Activated naive CD8-positive, alpha-beta T cell treated with anti-CD3 and anti-CD28 coated beads, Interleukin-2, amount 50 U/mL, for 24 hours (primary cell): Measurements from ENCODE around the gene MFSD2B.
A peak's percentile ranks its signal among the peaks of the same experiment; 100 is the strongest.
"Not testable (repeated sequence)": the region's sequence is repeated elsewhere in the genome, so short reads cannot be mapped to it uniquely, and the experiment has no call there.

Source experiments
- ATAC-seq: fragments of 150-1000 bp; cut with Tn5 transposase; one replicate; pipeline ENCODE4 v1.10.0; 2021
- DNase-seq: peaks from one replicate; pipeline ENCODE4 v3.0.0; 2021
- H3K27ac Mint-ChIP-seq: one replicate; pipeline ENCODE4 v1.8.0; 2021; ENCODE audit warnings: mild to moderate bottlenecking, mixed read lengths
- H3K27me3 Mint-ChIP-seq: one replicate; pipeline ENCODE4 v1.8.0; 2021; ENCODE audit warnings: mixed read lengths
- H3K36me3 Mint-ChIP-seq: one replicate; pipeline ENCODE4 v1.8.0; 2021; ENCODE audit warnings: low read depth, mixed read lengths
- H3K4me1 Mint-ChIP-seq: one replicate; pipeline ENCODE4 v1.8.0; 2021; ENCODE audit warnings: mixed read lengths
- H3K4me3 Mint-ChIP-seq: one replicate; pipeline ENCODE4 v1.8.0; 2021; ENCODE audit warnings: mild to moderate bottlenecking, moderate library complexity, mixed read lengths
- H3K9me3 Mint-ChIP-seq: one replicate; pipeline ENCODE4 v1.8.0; 2021; ENCODE audit warnings: mixed read lengths

Gene MFSD2B

GRCh38 chr2:24026233-24026632 lies 16.3 kb downstream of the MFSD2B start:
- DNase-seq = no peak
- Mint-ChIP-seq H3K27ac (no peak overlapping the region), H3K36me3 (peaks cover 24% of the 10 kb centered on the region), H3K27me3 (no peaks in the 10 kb centered on the region), H3K4me3 (no peak overlapping the region), H3K9me3 (no peaks in the 10 kb centered on the region), H3K4me1 (no peaks in the 10 kb centered on the region)
- no peak for ATAC-seq

GRCh38 chr2:24038786-24039499 lies 29.1 kb downstream of the MFSD2B start:
- Mint-ChIP-seq H3K27me3 (no peaks in the 10 kb centered on the region), H3K9me3 (no peaks in the 10 kb centered on the region), H3K4me3 (no peak overlapping the region), H3K36me3 (peaks cover 29% of the 10 kb centered on the region), H3K27ac (no peak overlapping the region), H3K4me1 (peaks cover 12% of the 10 kb centered on the region)
- no peak for DNase-seq
- ATAC-seq = no peak

GRCh38 chr2:24040511-24040910 lies 30.6 kb downstream of the MFSD2B start:
- H3K27ac Mint-ChIP-seq = no peak overlapping the region
- ATAC-seq (no peak), DNase-seq (no peak)
- no peaks in the 10 kb centered on the region for H3K9me3 Mint-ChIP-seq
- no peak overlapping the region for H3K4me3 Mint-ChIP-seq
- H3K27me3 Mint-ChIP-seq = no peaks in the 10 kb centered on the region
- peaks cover 31% of the 10 kb centered on the region for H3K36me3 Mint-ChIP-seq
- H3K4me1 Mint-ChIP-seq = peaks cover 12% of the 10 kb centered on the region

DNA sequence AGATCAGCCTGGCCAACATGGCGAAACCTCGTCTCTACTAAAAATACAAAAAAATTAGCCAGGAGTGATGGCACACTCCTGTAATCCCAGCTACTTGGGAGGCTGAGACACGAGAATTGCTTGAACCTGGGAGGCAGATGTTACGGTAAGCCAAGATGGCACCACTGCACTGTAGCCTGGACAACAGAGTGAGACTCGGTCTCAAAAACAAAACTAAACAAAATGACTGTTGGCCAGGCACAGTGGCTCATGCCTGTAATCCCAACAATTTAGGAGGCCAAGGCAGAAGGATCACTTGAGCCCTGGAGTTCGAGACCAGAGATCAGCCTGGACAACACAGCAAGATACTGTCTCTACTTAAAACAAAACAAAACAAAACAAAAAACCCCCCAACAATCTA lies 33.2 kb downstream of the MFSD2B start:
- not testable (repeated sequence) for DNase-seq, H3K4me3 Mint-ChIP-seq, ATAC-seq, H3K27ac Mint-ChIP-seq, H3K9me3 Mint-ChIP-seq, H3K27me3 Mint-ChIP-seq
- peaks cover 15% of the 10 kb centered on the region for H3K36me3 Mint-ChIP-seq
- peaks cover 18% of the 10 kb centered on the region for H3K4me1 Mint-ChIP-seq

GRCh38 chr2:24045511-24046508 lies 35.9 kb downstream of the MFSD2B start:
- DNase-seq = no peak
- Mint-ChIP-seq H3K27ac (peak overlapping the region; percentile 49), H3K9me3 (no peaks in the 10 kb centered on the region), H3K27me3 (peaks cover 11% of the 10 kb centered on the region), H3K4me1 (peaks cover 23% of the 10 kb centered on the region), H3K4me3 (peak overlapping the region; percentile 97), H3K36me3 (peaks cover 10% of the 10 kb centered on the region)
- ATAC-seq = no peak

- Mint-ChIP-seq H3K4me3 (peak overlapping the region; percentile 97), H3K27ac (no peak overlapping the region), H3K36me3 (peaks cover 10% of the 10 kb centered on the region), H3K9me3 (no peaks in the 10 kb centered on the region), H3K4me1 (peaks cover 23% of the 10 kb centered on the region), H3K27me3 (peaks cover 11% of the 10 kb centered on the region)
- ATAC-seq (no peak), DNase-seq (no peak)
Measured at GRCh38 chr2:24046599-24046929, 36.7 kb downstream of the MFSD2B start.

DNA sequence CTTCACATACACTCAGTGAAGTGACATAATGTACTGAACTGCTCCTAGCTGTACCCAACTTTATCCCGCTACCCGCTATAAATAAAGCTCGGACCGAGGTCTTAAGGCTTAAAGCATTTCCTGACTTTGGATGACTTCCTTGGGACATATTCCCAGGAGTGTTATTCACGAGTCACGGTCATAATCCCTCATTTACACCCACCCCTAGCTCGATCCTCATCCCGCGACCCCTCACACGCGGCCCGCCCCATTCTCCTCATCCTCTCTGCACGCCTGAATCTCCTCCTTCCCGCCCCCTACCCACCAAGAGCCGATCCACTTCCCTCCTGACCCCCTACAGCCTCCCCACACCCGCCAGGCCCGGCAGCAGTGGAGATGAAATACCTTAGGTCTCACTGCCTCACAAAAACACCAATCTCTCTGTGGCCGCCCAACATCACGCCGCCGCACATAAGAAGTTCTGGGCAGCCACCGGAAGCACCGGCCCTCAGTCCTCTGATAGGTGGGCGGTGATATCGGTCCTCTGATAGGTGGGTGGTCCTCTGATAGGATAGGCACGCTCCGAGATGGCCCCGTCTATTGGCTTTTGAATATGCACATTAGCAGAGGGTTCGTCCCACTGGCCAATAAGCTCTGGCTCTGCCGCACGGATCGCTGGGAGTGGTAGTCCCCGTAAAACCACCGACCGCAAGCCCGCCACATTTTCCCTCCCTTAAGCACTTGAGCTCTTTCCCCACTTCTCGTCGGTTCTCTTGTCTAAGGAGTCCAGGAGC lies 37.2 kb downstream of the MFSD2B start, which contains the start of gene WDCP:
TSS of gene WDCP (minus strand) at position 462 of the 773 bp plus-strand sequence. CDS start 7,897 bp downstream, outside the sequence.
- DNase-seq (peak; percentile 92), ATAC-seq (peak; percentile 100)
- H3K4me1 Mint-ChIP-seq = peaks cover 23% of the 10 kb centered on the region
- H3K4me3 Mint-ChIP-seq = peak within 1 kb of the TSS; percentile 97
- peak within 1 kb of the TSS; percentile 91 for H3K27ac Mint-ChIP-seq
- H3K9me3 Mint-ChIP-seq = no peaks in the 10 kb centered on the region
- H3K27me3 Mint-ChIP-seq = peaks cover 11% of the 10 kb centered on the region
- H3K36me3 Mint-ChIP-seq = peaks cover 10% of the 10 kb centered on the region

DNA sequence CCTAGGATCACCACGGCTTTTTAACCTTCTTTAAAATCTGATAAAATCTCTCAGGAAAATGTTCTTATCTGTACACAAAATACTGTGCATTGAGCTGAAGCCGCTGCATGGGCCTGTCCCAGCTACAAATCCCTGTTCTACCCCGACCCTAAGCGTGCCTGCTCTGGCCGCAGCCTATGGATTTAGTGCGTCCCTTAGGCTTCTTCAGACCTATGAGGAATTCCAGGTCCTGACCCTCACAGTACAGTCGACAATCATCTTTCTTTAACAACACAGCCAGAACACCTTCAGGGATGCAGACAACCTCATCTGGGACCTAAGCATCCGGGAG lies 37.8 kb downstream of the MFSD2B start:
- H3K4me1 Mint-ChIP-seq = peaks cover 23% of the 10 kb centered on the region
- ATAC-seq = no peak
- H3K36me3 Mint-ChIP-seq = peaks cover 10% of the 10 kb centered on the region
- H3K9me3 Mint-ChIP-seq = no peaks in the 10 kb centered on the region
- peak overlapping the region; percentile 97 for H3K4me3 Mint-ChIP-seq
- peak overlapping the region; percentile 91 for H3K27ac Mint-ChIP-seq
- H3K27me3 Mint-ChIP-seq = peaks cover 11% of the 10 kb centered on the region
- no peak for DNase-seq

- Mint-ChIP-seq H3K27me3 (peaks cover 14% of the 10 kb centered on the region), H3K4me3 (no peak overlapping the region), H3K4me1 (peaks cover 23% of the 10 kb centered on the region), H3K27ac (no peak overlapping the region), H3K9me3 (no peaks in the 10 kb centered on the region), H3K36me3 (peaks cover 4% of the 10 kb centered on the region)
- ATAC-seq (no peak), DNase-seq (peak; percentile 7)
Measured at GRCh38 chr2:24048769-24049484, 39.0 kb downstream of the MFSD2B start.

GRCh38 chr2:24049485-24050021 lies 39.7 kb downstream of the MFSD2B start, which contains the start of gene FKBP1B:
Gene FKBP1B, plus strand, starts transcription at chr2:24049741. Its CDS starts 109 bp downstream, at chr2:24049850.
- Mint-ChIP-seq H3K36me3 (peaks cover 3% of the 10 kb centered on the region), H3K27me3 (peaks cover 14% of the 10 kb centered on the region), H3K4me1 (peaks cover 23% of the 10 kb centered on the region), H3K4me3 (no peak within 1 kb of the TSS), H3K27ac (no peak within 1 kb of the TSS), H3K9me3 (no peaks in the 10 kb centered on the region)
- DNase-seq = peak; percentile 73
- ATAC-seq = peak; percentile 35

DNA sequence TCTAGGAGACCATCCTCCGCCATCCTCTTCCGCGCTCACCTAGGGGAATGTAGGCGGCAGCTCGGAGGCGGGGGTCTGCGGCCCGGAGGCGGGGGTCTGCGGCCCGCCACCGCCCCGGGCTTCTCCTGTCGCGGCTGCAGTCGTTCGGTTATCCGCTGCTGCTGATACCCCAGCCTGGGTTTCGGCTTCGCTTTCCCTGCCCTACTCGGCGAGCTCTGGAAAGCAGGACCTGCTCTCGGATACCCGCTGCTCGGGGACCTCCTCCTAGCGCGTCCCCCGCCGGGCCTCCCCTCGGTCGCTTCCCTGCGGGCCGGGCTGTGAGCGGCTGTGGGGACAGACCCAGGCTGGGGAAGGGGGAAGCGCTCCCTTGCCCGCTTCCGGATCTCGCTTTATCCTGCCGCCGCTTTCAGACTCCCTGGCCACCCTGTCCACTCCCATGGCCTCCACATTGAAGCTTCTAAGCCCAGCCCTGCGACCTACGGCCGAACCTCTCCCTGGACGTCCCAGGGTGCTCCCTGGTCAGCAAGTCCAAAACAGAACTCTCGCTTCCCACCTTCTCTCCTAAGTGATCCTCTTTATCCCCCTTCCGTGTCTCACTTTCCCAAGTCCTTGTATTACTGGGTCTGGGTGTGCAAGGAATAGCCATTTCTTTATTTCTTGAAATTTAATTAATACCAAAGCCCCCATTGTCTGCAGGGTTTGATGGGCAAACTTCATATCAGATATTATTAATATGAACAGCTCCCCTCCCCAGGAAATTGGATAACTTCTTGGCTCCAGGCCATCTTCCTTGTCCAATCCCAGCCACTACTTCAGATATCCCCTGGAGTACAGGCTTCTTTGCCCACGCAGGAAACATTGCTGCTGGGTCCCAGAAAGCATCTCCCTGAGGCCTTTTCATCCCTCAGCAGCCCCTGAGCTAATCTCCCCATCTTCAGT lies 40.4 kb downstream of the MFSD2B start:
- H3K4me1 Mint-ChIP-seq = peaks cover 20% of the 10 kb centered on the region
- H3K36me3 Mint-ChIP-seq = no peaks in the 10 kb centered on the region
- H3K27ac Mint-ChIP-seq = no peak overlapping the region
- no peaks in the 10 kb centered on the region for H3K9me3 Mint-ChIP-seq
- peaks cover 14% of the 10 kb centered on the region for H3K27me3 Mint-ChIP-seq
- ATAC-seq (no peak), DNase-seq (peak; percentile 31)
- no peak overlapping the region for H3K4me3 Mint-ChIP-seq

DNA sequence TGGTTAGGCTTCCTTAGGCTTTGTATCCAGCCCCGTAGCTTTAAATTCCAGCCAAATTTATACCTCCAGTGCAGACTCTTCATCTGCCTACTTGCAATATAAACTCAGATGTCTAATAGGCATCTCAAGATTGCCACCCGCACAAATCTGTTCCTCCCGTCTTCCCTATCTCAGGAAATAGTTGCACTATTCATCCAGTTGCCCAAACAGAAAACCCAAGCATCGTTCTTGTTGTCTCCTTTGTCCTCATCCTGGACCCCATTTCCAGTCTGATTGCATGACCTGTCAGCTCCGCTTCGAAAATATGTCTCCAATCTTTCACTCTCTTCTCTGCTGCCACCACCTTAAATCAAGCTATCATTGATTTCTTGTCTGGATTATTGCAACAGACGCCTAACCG lies 41.9 kb downstream of the MFSD2B start:
- DNase-seq (no peak), ATAC-seq (no peak)
- Mint-ChIP-seq H3K9me3 (no peaks in the 10 kb centered on the region), H3K36me3 (no peaks in the 10 kb centered on the region), H3K27ac (no peak overlapping the region), H3K27me3 (peaks cover 14% of the 10 kb centered on the region), H3K4me3 (no peak overlapping the region), H3K4me1 (peaks cover 12% of the 10 kb centered on the region)

DNA sequence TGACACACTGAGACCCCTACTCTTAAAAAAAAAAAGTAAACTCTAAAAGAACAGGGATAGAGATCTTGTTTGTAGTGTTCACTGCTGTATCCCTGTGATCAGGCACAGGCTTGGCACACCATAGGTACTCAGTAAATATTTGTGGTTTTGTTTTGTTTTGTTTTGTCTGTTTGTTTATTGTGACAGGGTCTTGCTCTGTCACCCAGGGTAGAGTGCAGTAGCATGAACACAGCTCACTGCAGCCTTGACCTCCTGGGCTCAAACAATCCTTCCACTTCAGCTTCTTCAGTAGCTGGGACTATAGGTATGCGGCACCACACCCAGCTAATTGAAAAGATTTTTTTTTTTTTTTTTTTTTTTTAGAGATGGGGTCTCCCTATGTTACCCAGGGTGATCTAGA lies 43.1 kb downstream of the MFSD2B start:
- Mint-ChIP-seq H3K27ac (no peak overlapping the region), H3K4me3 (no peak overlapping the region), H3K36me3 (no peaks in the 10 kb centered on the region), H3K4me1 (peaks cover 6% of the 10 kb centered on the region), H3K9me3 (no peaks in the 10 kb centered on the region), H3K27me3 (peaks cover 8% of the 10 kb centered on the region)
- DNase-seq (no peak), ATAC-seq (no peak)
